Measurements from ENCODE around the gene FARP2.

DNA sequence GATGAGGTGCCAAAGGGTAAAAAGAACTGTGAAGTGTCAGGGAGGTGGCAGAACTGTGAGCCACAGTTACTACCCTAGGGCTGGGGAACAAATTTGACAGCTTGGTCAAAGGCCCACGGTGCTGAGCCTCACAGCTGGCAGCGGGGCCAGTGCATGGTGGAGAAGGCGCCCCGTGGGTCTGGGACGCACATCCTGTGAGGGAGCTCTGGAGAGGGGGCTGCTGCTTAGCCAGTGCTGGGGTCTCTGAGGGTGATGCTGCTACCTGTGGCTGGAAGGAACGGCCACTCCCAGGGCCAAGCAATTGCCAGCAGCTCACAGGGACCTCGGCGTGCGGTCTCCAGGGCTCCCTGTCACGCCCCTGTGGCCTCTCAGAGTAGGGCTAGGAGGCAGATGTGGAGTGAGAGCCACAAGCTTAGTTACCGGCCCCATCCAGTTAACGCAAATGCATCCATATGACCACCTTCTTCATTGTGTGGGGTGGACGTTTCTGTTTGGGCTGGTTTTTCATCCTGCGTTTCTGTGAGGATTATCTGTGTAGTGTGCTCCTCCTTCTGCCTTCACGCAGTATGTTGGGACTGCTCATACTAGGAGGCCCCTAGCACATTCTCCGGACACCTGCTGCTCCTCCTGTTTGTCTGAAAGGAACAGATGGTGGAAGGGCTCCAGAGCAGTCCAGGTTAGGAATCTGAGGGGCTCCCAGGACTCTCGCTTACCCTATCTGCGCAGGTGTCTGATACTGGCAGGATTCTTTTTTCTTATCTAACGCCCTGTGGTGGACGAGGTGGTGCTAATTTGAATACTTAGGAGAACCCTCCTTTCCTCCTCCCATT, 126.3 kb downstream of the FARP2 start:
- TF ChIP-seq, protein P1, sequence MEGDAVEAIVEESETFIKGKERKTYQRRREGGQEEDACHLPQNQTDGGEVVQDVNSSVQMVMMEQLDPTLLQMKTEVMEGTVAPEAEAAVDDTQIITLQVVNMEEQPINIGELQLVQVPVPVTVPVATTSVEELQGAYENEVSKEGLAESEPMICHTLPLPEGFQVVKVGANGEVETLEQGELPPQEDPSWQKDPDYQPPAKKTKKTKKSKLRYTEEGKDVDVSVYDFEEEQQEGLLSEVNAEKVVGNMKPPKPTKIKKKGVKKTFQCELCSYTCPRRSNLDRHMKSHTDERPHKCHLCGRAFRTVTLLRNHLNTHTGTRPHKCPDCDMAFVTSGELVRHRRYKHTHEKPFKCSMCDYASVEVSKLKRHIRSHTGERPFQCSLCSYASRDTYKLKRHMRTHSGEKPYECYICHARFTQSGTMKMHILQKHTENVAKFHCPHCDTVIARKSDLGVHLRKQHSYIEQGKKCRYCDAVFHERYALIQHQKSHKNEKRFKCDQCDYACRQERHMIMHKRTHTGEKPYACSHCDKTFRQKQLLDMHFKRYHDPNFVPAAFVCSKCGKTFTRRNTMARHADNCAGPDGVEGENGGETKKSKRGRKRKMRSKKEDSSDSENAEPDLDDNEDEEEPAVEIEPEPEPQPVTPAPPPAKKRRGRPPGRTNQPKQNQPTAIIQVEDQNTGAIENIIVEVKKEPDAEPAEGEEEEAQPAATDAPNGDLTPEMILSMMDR (IDR thresholded peaks at IDR 0.05 in 8 of 11, conservative IDR thresholded peaks at IDR 0.05 in 3 of 11) = no peak
- peak in 1 of 3 donors; percentile 10 for TF ChIP-seq POLR2AphosphoS5 (IDR thresholded peaks at IDR 0.05)

All from spleen (tissue), 7 donors.